ENCODE data around the gene LBHD1.
"Not testable (repeated sequence)": the region's sequence is repeated elsewhere in the genome, so short reads cannot be mapped to it uniquely, and the experiment has no call there.

LBHD1 gene

DNA sequence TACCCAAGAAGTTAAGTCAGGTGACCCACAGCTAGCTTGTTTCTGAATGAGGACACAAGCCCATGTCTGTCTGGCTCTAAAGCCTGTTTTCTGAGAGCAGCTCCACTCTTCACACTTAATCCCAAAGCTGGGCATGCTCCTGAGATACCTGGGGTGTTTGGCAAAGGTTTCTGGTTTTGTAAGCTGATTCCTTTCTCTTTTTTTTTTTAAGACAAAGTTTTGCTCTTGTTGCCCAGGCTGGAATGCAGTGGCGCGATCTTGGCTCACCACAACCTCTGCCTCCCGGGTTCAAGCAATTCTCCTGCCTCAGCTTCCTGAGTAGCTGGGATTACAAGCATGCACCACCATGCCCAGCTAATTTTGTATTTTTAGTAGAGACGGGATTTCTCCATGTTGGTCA, 21.6 kb upstream of the LBHD1 start:
- not testable (repeated sequence) for FAIRE-seq

- FAIRE-seq = no peak
These were observed 17.5 kb upstream of the LBHD1 start, which contains the start of gene LRRN4CL for GRCh38 chr11:62689421-62690183. Gene LRRN4CL (minus strand): TSS chr11:62689530. CDS start chr11:62688508, 1,022 bp downstream.

DNA sequence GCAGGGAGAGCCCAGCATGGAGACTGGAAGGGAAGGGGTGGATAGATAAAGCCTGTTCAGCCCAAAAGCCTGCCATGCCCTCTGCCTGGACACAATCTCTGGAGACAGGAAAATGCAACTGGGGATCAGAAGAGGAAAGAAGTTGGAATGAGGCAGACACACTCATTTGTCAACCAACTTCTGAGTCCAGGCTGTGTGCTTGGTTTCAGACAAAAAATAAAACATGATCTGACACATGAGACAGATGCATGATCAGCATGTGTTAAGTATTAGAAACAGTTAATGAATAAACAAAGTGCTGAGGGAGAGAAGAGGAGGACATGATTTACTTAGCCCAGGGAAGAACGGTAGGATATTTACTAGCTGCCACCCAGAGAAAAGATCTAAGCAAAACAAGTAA, 16.4 kb upstream of the LBHD1 start:
- FAIRE-seq = no peak

DNA sequence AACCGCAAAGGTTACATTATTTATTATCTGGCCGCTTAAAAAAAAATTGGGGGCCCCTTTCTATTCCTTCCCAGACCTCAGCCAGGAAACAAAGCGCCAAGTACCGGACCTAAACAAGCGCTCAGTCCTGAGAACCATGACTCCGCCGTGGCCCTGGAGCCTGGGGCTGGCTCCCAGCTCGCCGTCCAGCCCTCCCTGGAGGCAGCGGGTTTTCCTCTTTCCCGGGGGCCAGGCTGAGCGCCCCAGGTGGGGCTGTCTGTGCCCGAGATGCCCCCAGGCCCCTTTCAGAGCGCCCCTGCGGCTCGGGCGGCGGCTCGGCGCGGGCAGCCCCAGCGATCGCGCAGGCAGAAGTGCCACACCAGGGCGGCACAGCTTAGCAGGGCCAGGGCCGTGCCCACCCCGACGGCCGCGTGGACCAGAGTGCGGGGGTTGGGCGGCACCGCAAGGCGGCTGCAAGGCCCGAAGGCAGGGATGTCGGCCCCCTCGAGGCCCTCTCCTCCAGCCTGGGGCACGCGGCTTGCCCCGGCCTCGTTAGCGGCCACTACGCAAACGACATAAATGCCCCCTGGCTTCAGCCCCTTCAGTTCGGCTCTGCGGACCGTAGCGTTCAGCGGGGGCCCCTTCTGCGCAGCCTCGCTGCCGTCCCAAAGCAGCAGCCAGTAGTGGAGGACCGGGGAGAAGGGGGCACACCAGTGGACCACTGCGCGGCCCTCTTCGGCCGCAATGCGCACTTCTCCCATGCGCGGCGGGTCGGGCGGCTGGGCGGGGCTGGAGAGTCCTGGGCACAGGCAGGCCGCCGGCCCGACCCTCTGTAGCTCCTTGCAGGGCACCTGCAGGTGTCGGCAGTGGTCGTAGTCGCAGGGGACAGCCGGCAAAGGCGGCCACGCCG, 15.7 kb upstream of the LBHD1 start:
- FAIRE-seq = no peak

GRCh38 chr11:62682518-62682917, 10.5 kb upstream of the LBHD1 start:
- no peak for FAIRE-seq

GRCh38 chr11:62680825-62681240, 8.8 kb upstream of the LBHD1 start:
- FAIRE-seq = no peak

GRCh38 chr11:62678770-62679696, 7.0 kb upstream of the LBHD1 start, which contains the start of gene UBXN1:
Gene UBXN1 (minus strand): TSS chr11:62679073. CDS start chr11:62678923, 150 bp downstream.
- FAIRE-seq = no peak

GRCh38 chr11:62678433-62678769, 6.3 kb upstream of the LBHD1 start:
- FAIRE-seq = no peak

DNA sequence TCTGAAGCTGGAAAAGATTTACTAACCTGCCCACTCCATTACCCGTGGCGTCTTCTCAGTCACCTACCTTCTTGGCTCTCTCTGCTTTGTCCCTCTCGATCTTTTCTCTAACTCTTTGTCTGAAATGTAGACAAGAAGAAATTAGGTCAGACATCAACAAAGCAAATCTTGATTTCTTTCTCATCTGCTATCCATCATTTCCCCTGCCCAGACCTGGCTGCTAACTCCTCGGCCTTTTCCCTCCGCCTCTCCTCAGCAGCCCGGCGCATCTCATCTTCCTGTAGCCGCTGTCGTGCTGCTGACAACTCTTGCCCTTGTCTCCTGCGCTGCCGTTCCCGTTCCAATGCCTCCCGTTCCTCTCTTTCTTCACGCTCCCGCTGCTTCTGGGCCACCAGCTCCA, 5.6 kb upstream of the LBHD1 start:
- no peak for FAIRE-seq

DNA sequence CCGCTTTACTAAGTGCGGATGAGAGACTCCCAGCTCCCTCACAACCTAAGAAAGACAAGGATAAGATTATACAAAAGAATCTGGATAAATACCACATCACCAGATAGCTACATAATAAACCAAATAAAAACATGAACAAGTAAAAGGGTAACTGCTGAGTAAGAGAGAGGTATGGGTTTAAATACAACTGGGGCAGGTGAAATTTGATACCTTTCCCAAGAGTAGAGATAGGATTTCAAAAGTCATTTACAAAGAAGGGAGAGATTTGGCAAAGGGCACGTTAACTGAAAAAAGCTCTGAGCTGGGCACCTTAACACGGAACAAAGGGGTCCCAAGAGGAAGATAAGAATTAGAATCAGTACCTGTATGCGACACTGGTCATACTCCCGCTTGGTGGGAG, 5.1 kb upstream of the LBHD1 start:
- FAIRE-seq = no peak

GRCh38 chr11:62676698-62677097, 4.6 kb upstream of the LBHD1 start:
- no peak for FAIRE-seq

- not testable (repeated sequence) for FAIRE-seq
These were observed 3.3 kb upstream of the LBHD1 start for GRCh38 chr11:62675415-62675814.

DNA sequence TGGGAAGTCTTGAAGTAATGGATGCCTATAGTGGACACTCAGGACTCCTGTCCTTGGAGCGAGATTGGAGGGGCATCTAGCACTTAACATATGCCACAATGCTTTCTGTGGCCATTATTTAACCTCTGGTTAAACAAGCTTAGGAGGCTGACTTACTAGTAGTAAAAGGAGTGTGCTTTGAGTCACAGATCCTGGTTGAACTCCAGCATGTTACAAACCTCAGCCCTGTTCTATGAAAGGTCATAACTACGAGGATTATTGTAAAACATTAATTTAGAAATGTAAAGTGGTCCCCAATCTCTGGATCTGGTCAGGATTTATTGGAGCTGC, 1.1 kb upstream of the LBHD1 start:
- no peak for FAIRE-seq

- FAIRE-seq = no peak
These were observed 845 bp downstream of the LBHD1 start for GRCh38 chr11:62671236-62671607.

- no peak for FAIRE-seq
These were observed 2.5 kb downstream of the LBHD1 start for GRCh38 chr11:62669420-62670161.

DNA sequence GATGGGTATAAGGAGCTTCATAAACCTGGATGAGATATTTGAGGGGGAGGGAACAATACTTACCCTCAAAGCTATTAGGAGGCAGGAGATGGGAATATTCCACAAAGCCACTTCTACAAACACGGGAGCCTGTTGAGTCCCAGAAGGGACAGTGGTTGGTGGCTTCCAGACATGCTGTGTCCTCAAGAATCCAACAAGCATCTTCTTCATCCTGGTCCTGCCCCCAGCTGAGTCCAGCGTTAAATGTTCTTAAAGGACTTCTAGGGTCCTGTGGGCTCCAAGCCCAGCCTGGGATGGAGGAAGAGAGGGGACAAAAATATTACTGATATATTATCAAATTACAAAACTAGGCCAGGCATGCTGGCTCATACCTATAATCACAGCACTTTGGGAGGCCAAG, 4.6 kb downstream of the LBHD1 start:
- FAIRE-seq = no peak

GRCh38 chr11:62666259-62666926, 5.7 kb downstream of the LBHD1 start:
- FAIRE-seq = no peak

DNA sequence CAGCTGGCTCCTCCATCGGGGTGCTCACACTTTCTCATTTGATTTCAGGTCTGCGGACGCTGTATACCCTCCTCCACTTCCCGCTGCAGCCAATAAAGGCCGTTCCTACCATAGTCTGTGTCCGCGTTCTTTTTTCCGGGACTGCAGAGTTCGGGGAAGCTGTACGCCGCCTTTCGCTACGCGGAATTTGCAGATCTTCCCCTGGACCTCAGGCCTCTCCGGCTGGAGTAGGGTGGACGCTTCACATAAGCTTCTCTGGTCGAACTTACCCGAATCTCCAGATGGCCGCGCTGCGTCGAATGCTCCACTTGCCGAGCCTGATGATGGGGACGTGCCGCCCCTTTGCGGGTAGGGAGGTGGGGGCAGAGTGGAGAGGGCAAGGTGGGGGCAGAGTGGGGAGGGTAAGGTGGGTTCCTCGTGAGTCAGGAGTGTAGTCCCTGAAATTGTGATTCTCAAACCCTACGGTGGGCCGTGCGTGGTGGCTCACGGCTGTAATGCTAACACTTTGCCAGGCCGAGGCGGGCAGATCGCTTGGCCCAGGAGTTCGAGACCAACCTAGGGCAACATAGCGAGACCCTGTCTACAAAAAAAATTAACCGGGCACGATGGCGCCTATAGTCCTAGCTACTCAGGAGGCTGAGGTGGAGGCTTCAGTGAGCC, 6.3 kb downstream of the LBHD1 start:
- FAIRE-seq = no peak

- FAIRE-seq = peak; percentile 69
These were observed 6.9 kb downstream of the LBHD1 start, which contains the start of the genes C11orf98 and CSKMT for GRCh38 chr11:62665075-62665598. Gene C11orf98 (minus strand): TSS chr11:62665210. CDS start chr11:62665169, 41 bp downstream. Gene CSKMT (plus strand): TSS chr11:62665312. CDS start chr11:62665880, 568 bp downstream.

DNA sequence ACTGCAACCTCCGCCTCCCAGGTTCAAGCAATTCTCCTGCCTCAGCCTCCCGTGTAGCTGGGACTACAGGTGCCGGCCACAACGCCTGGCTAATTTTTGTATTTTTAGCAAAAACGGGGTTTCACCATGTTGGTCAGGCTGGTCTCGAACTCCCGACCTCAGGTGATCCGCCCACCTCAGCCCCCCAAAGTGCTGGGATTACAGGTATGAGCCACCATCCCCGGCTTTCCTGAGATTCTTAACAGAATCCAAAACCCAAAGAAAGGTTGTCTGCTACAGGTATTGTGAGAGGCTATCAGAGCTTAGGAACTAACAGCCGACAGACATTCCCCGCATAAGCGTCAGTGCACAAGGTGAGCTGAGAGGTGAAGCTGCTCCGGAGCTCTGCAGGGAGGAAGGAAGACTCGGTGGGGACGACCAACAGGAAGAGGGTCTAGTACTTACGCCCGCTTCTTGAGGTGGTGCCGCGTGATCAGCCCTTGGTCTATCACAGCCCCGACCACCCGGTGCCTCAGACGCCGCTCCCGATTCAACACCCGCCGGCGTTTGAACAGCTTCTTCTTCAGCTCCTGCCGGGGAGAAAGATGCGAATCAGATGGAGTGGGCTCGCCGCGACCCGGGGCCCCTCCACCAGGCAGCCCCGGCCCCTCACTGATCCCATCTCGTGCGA, 7.5 kb downstream of the LBHD1 start:
- no peak for FAIRE-seq
